Measurements from ENCODE around the gene C14orf180. TPM values are rescaled to one million over a fixed set of nuclear protein-coding genes. Genes with fewer than 3 reads are reported as not detected.

The C14orf180 gene
- total RNA-seq, 1 donor from 2014 or later, result 0.14 TPM

GRCh38 chr14:104592785-104593184 lies 13.2 kb downstream of the C14orf180 start:
- Histone ChIP-seq H3K27me3 (peaks cover 9% of the 10 kb centered on the region), H3K4me3 (no peak overlapping the region), H3K9me3 (no peaks in the 10 kb centered on the region), H3K4me1 (no peaks in the 10 kb centered on the region), H3K36me3 (no peaks in the 10 kb centered on the region), H3K27ac (no peak overlapping the region)
- no peak for TF ChIP-seq CTCF (IDR thresholded peaks at IDR 0.05)
- intact Hi-C loops (cut with DNase I), result no loop called here
- ATAC-seq (no peak), DNase-seq (no peak)

GRCh38 chr14:104593241-104593701 lies 13.7 kb downstream of the C14orf180 start:
- no peak for ATAC-seq
- DNase-seq, result no peak
- Histone ChIP-seq H3K27me3 (peaks cover 9% of the 10 kb centered on the region), H3K9me3 (no peaks in the 10 kb centered on the region), H3K36me3 (no peaks in the 10 kb centered on the region), H3K4me1 (no peaks in the 10 kb centered on the region), H3K4me3 (no peak overlapping the region), H3K27ac (no peak overlapping the region)
- TF ChIP-seq CTCF (IDR thresholded peaks at IDR 0.05), result no peak
- intact Hi-C loops (cut with DNase I), result no loop called here

GRCh38 chr14:104593710-104594136 lies 14.2 kb downstream of the C14orf180 start:
- no peaks in the 10 kb centered on the region for H3K9me3 ChIP-seq
- intact Hi-C loops (cut with DNase I), result no loop called here
- no peak overlapping the region for H3K4me3 ChIP-seq
- TF ChIP-seq CTCF (IDR thresholded peaks at IDR 0.05), result no peak
- no peaks in the 10 kb centered on the region for H3K4me1 ChIP-seq
- H3K36me3 ChIP-seq, result no peaks in the 10 kb centered on the region
- peaks cover 9% of the 10 kb centered on the region for H3K27me3 ChIP-seq
- no peak for DNase-seq
- no peak for ATAC-seq
- H3K27ac ChIP-seq, result no peak overlapping the region

- DNase-seq, result no peak
These were observed 14.9 kb downstream of the C14orf180 start for GRCh38 chr14:104594310-104595046.

GRCh38 chr14:104595116-104595675 lies 15.6 kb downstream of the C14orf180 start:
- DNase-seq (no peak), ATAC-seq (no peak)
- Histone ChIP-seq H3K9me3 (no peaks in the 10 kb centered on the region), H3K4me1 (no peaks in the 10 kb centered on the region), H3K27me3 (peaks cover 14% of the 10 kb centered on the region), H3K27ac (no peak overlapping the region), H3K36me3 (no peaks in the 10 kb centered on the region), H3K4me3 (no peak overlapping the region)
- TF ChIP-seq CTCF (IDR thresholded peaks at IDR 0.05), result no peak
- intact Hi-C loops (cut with DNase I), result no loop called here

More at GRCh38 chr14:104594310-104595046, 14.9 kb downstream of the C14orf180 start:
- no peaks in the 10 kb centered on the region for H3K4me1 ChIP-seq
- H3K27ac ChIP-seq, result no peak overlapping the region
- no peaks in the 10 kb centered on the region for H3K9me3 ChIP-seq
- ATAC-seq, result no peak
- peaks cover 9% of the 10 kb centered on the region for H3K27me3 ChIP-seq
- H3K36me3 ChIP-seq, result no peaks in the 10 kb centered on the region
- intact Hi-C loops (cut with DNase I), result no loop called here
- no peak for TF ChIP-seq CTCF (IDR thresholded peaks at IDR 0.05)
- no peak overlapping the region for H3K4me3 ChIP-seq
